Omental fat pad (tissue), 4 donors: ENCODE data around the gene PTPRF. TPM values are rescaled to one million over a fixed set of nuclear protein-coding genes. Genes with fewer than 3 reads are reported as not detected.
"Not testable (repeated sequence)": the region's sequence is repeated elsewhere in the genome, so short reads cannot be mapped to it uniquely, and the experiment has no call there.

ENCODE experiments used
- ATAC-seq: fragments of 150-250 bp; one replicate; pipeline ENCODE4 v1.9.1; 2016; ENCODE audit warnings: mild to moderate bottlenecking, moderate library complexity; ENCODE audit not compliant: low FRiP score
- DNase-seq: peaks from one replicate; pipeline ENCODE4 v3.0.0-alpha.2; 2019; ENCODE audit warnings: low spot score
- total RNA-seq, 4 donors: library from RNA; depleted of rRNA; stranded (reverse); fragments of >200 nt; gene quantifications; one replicate each; pipeline ENCODE4 v1.1.0, GENCODE V29; 2016
- TF ChIP-seq, protein P1 (sequence below), 3 donors: fragments of 450-650 bp; IDR thresholded peaks; one replicate each; pipeline ENCODE4 v1.5.1; 2016 to 2017; ENCODE audit warnings: antibody characterized with exemption in 3 of 3, mild to moderate bottlenecking in 3 of 3, moderate library complexity in 2 of 3

The PTPRF gene
- total RNA-seq, 4 donors from 2014 or later = 79.1 to 176 (median 139) TPM

DNA sequence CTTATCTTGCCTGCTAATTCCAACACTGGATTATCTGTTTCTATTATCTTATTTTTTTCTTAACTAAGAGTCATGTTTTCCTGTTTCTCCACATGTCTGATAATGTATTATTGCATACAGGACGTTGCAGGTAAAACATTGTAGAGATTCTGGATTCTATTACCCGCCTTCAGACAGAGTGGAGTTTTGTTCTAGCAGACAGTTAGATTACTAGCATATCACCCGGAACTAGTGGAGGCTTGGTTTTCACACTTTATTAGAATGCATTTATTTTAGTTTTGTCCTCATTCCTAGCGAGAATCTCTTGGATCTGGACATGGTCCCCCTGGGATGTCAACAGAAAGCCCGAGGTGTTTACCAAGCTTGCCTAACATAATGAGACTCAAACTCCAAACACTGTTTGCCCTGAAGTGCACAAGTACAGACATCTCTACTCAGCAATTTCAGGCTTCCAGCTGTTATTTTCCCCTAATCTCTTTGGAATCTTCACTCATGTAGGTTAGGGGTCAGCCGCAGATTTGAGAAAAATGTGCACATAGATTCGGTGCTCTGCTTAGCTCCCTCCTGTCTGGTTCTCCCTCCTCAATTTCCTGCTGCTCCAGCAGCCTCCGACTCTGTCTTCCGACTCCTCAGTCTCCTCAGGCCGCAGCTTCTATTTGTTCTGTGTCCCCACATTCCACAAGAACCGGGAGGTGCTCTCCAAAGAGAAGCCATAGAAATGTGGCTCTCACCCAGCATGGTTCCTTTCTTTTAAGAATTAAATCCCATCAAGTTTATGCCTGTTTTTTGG, 36.8 kb upstream of the PTPRF start:
- TF ChIP-seq, protein P1, sequence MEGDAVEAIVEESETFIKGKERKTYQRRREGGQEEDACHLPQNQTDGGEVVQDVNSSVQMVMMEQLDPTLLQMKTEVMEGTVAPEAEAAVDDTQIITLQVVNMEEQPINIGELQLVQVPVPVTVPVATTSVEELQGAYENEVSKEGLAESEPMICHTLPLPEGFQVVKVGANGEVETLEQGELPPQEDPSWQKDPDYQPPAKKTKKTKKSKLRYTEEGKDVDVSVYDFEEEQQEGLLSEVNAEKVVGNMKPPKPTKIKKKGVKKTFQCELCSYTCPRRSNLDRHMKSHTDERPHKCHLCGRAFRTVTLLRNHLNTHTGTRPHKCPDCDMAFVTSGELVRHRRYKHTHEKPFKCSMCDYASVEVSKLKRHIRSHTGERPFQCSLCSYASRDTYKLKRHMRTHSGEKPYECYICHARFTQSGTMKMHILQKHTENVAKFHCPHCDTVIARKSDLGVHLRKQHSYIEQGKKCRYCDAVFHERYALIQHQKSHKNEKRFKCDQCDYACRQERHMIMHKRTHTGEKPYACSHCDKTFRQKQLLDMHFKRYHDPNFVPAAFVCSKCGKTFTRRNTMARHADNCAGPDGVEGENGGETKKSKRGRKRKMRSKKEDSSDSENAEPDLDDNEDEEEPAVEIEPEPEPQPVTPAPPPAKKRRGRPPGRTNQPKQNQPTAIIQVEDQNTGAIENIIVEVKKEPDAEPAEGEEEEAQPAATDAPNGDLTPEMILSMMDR (IDR thresholded peaks at IDR 0.05) = no peak
- no peak for ATAC-seq
- no peak for DNase-seq

DNA sequence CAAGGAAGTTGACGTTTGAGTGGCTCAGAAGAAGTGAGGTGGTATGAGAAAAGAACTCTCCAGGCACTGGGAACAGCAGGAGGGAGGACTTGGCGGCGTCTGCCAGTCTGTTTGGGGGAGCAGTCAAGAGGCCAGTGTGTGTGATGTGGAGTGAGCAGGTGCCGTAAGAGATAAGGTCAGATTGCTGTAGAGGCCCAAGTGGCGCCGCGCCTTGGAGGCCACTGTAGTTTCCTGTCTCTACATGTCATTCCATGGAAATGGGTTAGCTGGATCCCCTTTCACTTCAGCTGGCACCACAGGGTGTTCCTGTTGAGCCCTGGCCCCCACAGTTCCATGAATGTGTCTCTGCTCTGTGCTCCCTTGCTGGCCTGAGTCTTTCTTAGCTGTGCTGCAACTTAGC, 35.5 kb upstream of the PTPRF start:
- no peak for ATAC-seq
- TF ChIP-seq, protein P1 (IDR thresholded peaks at IDR 0.05) = no peak

DNA sequence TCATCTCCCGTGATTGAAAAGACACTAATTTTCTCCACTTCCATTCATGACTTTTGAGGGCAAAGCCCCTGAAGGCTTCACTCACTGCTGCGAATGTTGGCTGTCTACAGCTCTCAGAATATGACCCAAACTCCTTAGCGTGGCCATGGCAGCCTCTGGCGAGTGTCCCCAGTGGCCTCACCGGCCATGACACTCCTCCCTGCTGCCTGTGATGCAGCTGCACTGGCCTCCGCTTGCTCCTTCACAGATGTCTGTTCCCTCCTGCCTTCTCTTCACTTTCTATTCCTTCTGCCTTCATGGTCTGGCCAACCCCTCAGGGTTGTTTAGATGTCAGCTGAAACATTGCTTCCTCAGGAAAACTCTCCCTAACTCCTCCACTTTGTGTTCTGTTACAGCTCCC, 30.8 kb upstream of the PTPRF start:
- DNase-seq = no peak
- no peak for ATAC-seq

More for the DNA sequence above, 35.5 kb upstream of the PTPRF start:
- no peak for DNase-seq

DNA sequence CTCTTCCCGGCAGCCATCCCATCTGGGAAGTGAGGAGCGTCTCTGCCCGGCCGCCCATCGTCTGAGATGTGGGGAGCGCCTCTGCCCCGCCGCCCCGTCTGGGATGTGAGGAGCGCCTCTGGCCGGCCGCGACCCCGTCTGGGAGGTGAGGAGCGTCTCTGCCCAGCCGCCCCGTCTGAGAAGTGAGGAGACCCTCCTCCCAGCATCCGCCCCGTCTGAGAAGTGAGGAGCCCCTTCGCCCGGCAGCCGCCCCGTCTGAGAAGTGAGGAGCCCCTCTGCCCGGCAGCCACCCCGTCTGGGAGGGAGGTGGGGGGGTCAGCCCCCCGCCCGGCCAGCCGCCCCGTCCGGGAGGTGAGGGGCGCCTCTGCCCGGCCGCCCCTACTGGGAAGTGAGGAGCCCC, 28.9 kb upstream of the PTPRF start:
- not testable (repeated sequence) for ATAC-seq, DNase-seq

More for the DNA sequence above, 30.8 kb upstream of the PTPRF start:
- TF ChIP-seq, protein P1 (IDR thresholded peaks at IDR 0.05) = no peak

DNA sequence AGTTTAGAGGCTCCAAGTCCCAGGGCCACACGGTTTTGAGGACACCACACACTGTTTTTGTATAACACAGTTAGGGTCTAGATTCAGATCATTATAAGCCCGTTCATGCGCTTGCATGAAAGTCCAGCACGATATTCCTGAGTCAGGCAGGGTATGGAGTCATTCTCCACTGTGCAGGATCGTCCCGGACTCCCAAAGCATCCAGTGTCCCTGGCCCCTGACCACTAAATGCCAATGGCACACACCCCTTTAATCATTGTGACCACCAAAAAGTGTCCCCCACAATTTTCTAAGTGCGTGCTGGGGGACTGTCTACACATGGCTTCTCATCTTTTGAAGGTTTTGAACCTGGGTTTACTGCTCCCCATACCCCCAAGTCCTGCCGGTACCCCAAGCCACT, 27.1 kb upstream of the PTPRF start:
- ATAC-seq = no peak
- no peak for DNase-seq
- TF ChIP-seq, protein P1 (IDR thresholded peaks at IDR 0.05) = no peak

DNA sequence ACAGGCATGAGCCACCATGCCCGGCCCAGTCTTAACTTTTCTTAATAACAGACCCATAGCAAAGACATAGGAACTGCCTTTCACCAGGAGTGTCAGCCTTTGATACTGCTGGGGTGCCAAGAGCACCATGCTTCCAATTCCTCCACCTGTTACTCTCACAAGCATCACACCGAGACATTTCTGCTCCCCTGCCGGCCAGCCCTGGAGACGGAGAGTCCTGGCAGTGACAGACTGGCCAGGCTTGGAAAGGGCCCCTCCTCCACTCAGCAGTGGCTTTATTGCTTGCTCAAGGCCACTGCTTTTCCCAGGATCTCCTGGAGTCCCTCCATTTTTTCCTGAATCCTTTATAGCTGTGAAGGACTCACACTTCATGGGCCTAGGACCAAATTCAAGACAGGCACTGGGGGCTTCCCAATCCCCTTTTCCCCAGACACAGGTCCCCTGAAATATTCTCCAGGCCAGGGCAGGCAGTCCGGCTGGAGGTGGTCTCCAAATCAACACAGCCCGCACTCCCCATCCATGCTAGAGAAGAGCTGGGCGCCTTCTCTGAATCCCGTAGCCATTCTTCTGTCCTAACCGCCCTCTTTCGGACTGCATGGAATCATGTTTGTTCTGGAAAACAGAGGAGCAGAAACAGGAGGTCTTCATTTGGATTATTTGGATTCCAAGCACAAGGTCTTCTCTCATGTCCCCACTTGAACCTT, 25.5 kb upstream of the PTPRF start:
- ATAC-seq (no peak), DNase-seq (no peak)
- TF ChIP-seq, protein P1 (IDR thresholded peaks at IDR 0.05) = no peak

DNA sequence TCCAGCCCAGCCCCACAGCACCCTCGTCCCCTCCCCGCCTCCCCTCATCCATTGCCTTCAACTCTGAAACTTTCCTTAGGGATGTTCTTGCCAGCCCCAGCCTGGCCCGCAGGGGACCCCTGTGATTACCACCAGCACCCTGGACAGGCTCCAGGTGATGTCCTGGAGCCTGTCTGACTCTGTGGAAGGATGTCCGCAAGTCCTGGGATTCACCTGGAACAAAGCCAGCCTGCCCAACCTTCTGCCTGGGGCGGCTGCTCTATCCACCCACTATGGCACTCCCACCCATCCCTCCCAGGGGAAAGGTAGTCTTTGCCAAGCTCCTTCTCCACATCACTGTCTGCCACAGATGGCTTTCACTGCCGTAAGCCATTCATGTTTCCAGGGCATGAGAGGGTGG, 24.4 kb upstream of the PTPRF start:
- TF ChIP-seq, protein P1 (IDR thresholded peaks at IDR 0.05) = no peak
- DNase-seq (no peak), ATAC-seq (no peak)
